Endothelial cell of hepatic sinusoid (primary cell): ENCODE data around the gene FBN1.

ENCODE experiments used
- in situ Hi-C: cut with HindIII; loops from 2 replicates; pipeline ENCODE4 v1.10.0; 2017; ENCODE audit warnings: low sequenced_read_pairs

FBN1 gene

GRCh38 chr15:48627260-48627940 is 18.1 kb downstream of the FBN1 start:
- in situ Hi-C loops: no loop called here

- in situ Hi-C loops: no loop called here
Measured at GRCh38 chr15:48625126-48625525, 20.4 kb downstream of the FBN1 start.

- in situ Hi-C loops: no loop called here
Measured at GRCh38 chr15:48624700-48625099, 20.8 kb downstream of the FBN1 start.

GRCh38 chr15:48623456-48623855 is 22.1 kb downstream of the FBN1 start:
- in situ Hi-C loops: no loop called here

GRCh38 chr15:48622237-48622636 is 23.3 kb downstream of the FBN1 start:
- in situ Hi-C loops: no loop called here

- in situ Hi-C loops: no loop called here
Measured at GRCh38 chr15:48619446-48619845, 26.1 kb downstream of the FBN1 start.

GRCh38 chr15:48617619-48618018 is 27.9 kb downstream of the FBN1 start:
- in situ Hi-C loops: no loop called here

GRCh38 chr15:48616216-48616615 is 29.3 kb downstream of the FBN1 start:
- in situ Hi-C loops: no loop called here

- in situ Hi-C loops: no loop called here
Measured at GRCh38 chr15:48614051-48614450, 31.5 kb downstream of the FBN1 start.

GRCh38 chr15:48609486-48609885 is 36.0 kb downstream of the FBN1 start:
- in situ Hi-C loops: no loop called here

- in situ Hi-C loops: no loop called here
Measured at GRCh38 chr15:48607846-48608245, 37.7 kb downstream of the FBN1 start.

- in situ Hi-C loops: no loop called here
Measured at GRCh38 chr15:48604567-48604966, 40.9 kb downstream of the FBN1 start.

GRCh38 chr15:48603922-48604321 is 41.6 kb downstream of the FBN1 start:
- in situ Hi-C loops: no loop called here

GRCh38 chr15:48603123-48603500 is 42.4 kb downstream of the FBN1 start:
- in situ Hi-C loops: no loop called here

GRCh38 chr15:48602358-48603122 is 43.0 kb downstream of the FBN1 start:
- in situ Hi-C loops: no loop called here

GRCh38 chr15:48601095-48601494 is 44.4 kb downstream of the FBN1 start:
- in situ Hi-C loops: no loop called here

- in situ Hi-C loops: no loop called here
Measured at GRCh38 chr15:48596841-48597240, 48.7 kb downstream of the FBN1 start.

- in situ Hi-C loops: no loop called here
Measured at GRCh38 chr15:48596415-48596814, 49.1 kb downstream of the FBN1 start.

GRCh38 chr15:48595981-48596380 is 49.5 kb downstream of the FBN1 start:
- in situ Hi-C loops: no loop called here

- in situ Hi-C loops: no loop called here
Measured at GRCh38 chr15:48592933-48593332, 52.6 kb downstream of the FBN1 start.

GRCh38 chr15:48592221-48592731 is 53.2 kb downstream of the FBN1 start:
- in situ Hi-C loops: no loop called here

GRCh38 chr15:48590723-48591122 is 54.8 kb downstream of the FBN1 start:
- in situ Hi-C loops: no loop called here
